ENCODE results near the gene TEX38.
A peak's percentile ranks its signal among the peaks of the same experiment; 100 is the strongest.
"Not testable (repeated sequence)": the region's sequence is repeated elsewhere in the genome, so short reads cannot be mapped to it uniquely, and the experiment has no call there.

Gene TEX38

DNA sequence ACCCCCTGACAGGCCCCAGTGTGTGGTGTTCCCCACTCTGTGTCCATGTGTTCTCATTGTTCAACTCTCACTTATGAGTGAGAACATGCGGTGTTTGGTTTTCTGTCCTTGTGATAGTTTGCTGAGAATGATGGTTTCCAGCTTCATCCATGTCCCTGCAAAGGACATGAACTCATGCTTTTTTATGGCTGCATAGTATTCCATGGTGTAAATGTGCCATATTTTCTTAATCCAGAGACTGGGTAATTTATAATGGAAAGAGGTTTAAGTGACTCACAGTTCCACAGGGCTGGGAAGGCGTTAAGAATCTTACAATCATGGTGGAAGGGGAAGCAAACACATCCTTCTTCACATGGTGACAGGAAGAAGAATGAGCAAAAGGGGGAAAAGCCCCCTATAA lies 17.0 kb upstream of the TEX38 start:
- not testable (repeated sequence) for H3K4me3 ChIP-seq (ENCODE audit: low read length in 2 of 2); H3K4me1 ChIP-seq (ENCODE audit: control insufficient read depth, insufficient read depth, low read length); H3K27ac ChIP-seq (ENCODE audit: low read length); H3K9ac ChIP-seq (ENCODE audit: low read length in 2 of 2); H3K9me3 ChIP-seq (ENCODE audit: control insufficient read depth in 2 of 2, low read length in 2 of 2); H3K27me3 ChIP-seq (ENCODE audit: control insufficient read depth in 1 of 2, insufficient read depth in 2 of 2, low read length in 2 of 2)
- H3K36me3 ChIP-seq (ENCODE audit: control insufficient read depth in 2 of 2, insufficient read depth in 2 of 2, low read length in 2 of 2), result peaks cover 29 to 36% of the 10 kb centered on the region in 2 donors

DNA sequence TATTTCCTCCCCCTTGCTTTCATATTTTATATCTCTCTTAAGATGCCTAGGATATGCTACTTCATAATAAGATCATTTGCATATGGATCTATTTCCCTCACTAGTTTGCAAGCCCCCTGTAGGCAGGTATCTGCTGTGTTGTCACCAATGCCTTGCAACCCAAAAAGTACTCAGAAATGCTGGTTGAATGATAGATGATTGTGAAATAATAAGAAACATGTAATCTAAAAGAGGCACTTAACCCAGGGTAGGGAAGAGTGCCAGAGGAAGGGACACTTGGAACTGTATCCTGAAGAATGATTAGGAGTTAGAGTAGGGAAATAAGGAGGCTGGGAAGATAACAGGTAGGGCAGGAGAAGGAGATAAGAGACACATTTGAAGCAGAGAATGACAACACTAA lies 15.8 kb upstream of the TEX38 start:
- H3K36me3 ChIP-seq (ENCODE audit: control insufficient read depth in 2 of 2, insufficient read depth in 2 of 2, low read length in 2 of 2), result peaks cover 22 to 26% of the 10 kb centered on the region in 2 donors

DNA sequence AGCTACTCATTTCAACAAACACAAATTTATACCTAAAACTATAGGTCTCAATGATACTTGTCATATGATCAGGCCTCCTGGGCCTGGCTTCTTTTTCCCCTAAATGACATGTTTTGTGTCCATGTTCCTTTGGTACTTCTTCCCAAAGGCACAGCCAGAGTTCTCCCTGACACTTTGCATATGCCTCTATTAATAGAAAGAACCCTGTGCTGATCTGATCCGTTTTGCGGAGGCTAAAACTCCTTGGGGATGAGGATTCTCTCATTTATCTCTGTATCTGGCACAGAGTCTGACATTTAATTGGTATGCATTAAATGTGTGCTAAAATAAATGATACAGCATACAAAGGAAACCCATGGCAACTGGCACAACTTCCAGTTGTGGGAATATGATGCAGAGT lies 15.0 kb upstream of the TEX38 start:
- Histone ChIP-seq H3K9ac (ENCODE audit: low read length in 2 of 2) (no peak overlapping the region), H3K36me3 (ENCODE audit: control insufficient read depth in 2 of 2, insufficient read depth in 2 of 2, low read length in 2 of 2) (peaks cover 22 to 26% of the 10 kb centered on the region in 2 donors), H3K27me3 (ENCODE audit: control insufficient read depth in 1 of 2, insufficient read depth in 2 of 2, low read length in 2 of 2) (no peaks in the 10 kb centered on the region), H3K4me1 (ENCODE audit: control insufficient read depth, insufficient read depth, low read length) (peaks cover 2% of the 10 kb centered on the region), H3K9me3 (ENCODE audit: control insufficient read depth in 2 of 2, low read length in 2 of 2) (no peaks in the 10 kb centered on the region), H3K27ac (ENCODE audit: low read length) (peak overlapping the region; percentile 2), H3K4me3 (ENCODE audit: low read length in 2 of 2) (no peak overlapping the region)

More for the DNA sequence above, 15.8 kb upstream of the TEX38 start:
- H3K9ac ChIP-seq (ENCODE audit: low read length in 2 of 2), result no peak overlapping the region
- H3K4me3 ChIP-seq (ENCODE audit: low read length in 2 of 2), result no peak overlapping the region
- H3K4me1 ChIP-seq (ENCODE audit: control insufficient read depth, insufficient read depth, low read length), result peaks cover 2% of the 10 kb centered on the region
- no peaks in the 10 kb centered on the region for H3K9me3 ChIP-seq (ENCODE audit: control insufficient read depth in 2 of 2, low read length in 2 of 2)
- no peaks in the 10 kb centered on the region for H3K27me3 ChIP-seq (ENCODE audit: control insufficient read depth in 1 of 2, insufficient read depth in 2 of 2, low read length in 2 of 2)
- H3K27ac ChIP-seq (ENCODE audit: low read length), result peak overlapping the region; percentile 13

DNA sequence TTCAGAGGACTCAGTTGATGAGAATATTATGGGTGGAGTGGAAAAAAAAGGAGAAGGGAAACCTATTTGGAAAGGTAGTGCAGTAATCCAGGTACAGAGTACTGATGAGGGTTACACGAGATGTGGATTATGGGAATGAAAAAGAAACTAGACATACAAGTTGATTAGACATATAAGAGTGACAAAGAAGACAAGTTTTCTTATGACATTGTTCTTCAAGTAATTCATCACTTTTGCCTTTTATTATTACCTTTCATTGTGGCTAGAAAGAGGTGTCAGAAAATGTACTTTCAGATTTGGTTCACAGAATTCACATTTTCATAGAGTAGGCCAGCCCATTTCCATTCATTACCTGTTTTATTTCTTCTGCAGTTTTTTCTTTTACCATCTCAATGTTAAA lies 13.9 kb upstream of the TEX38 start:
- Histone ChIP-seq H3K36me3 (ENCODE audit: control insufficient read depth in 2 of 2, insufficient read depth in 2 of 2, low read length in 2 of 2) (peaks cover 19 to 20% of the 10 kb centered on the region in 2 donors), H3K9me3 (ENCODE audit: control insufficient read depth in 2 of 2, low read length in 2 of 2) (no peaks in the 10 kb centered on the region), H3K9ac (ENCODE audit: low read length in 2 of 2) (no peak overlapping the region), H3K27ac (ENCODE audit: low read length) (no peak overlapping the region), H3K4me1 (ENCODE audit: control insufficient read depth, insufficient read depth, low read length) (peaks cover 2% of the 10 kb centered on the region), H3K4me3 (ENCODE audit: low read length in 2 of 2) (no peak overlapping the region), H3K27me3 (ENCODE audit: control insufficient read depth in 1 of 2, insufficient read depth in 2 of 2, low read length in 2 of 2) (no peaks in the 10 kb centered on the region)

DNA sequence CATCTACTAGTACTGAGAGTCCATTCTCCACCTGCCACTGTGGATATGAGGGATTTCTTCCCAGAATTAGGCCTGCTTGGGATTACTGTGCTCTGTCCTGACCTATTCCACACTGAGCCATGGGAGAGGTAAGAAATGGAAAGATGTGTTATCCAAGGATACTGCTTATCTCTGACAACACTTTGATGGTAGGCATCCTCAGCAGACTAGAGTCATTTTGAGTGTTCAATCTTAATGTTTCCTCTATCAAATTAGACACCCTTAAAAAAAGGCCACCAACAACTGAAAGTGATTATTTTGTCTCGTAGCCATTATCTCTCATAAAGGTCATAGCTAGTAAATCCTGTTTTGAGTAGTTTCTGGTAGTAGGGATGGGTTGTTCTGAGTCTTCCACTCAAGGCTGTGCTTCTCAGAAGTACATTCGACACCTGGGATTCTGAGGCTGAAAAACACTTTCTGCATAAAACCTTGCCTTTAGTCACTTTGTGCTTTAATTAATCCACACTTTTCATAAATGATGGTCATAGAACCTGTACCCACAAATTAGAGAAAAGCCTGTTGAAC lies 12.3 kb upstream of the TEX38 start:
- Histone ChIP-seq H3K9me3 (ENCODE audit: control insufficient read depth in 2 of 2, low read length in 2 of 2) (no peaks in the 10 kb centered on the region), H3K9ac (ENCODE audit: low read length in 2 of 2) (no peak overlapping the region), H3K4me1 (ENCODE audit: control insufficient read depth, insufficient read depth, low read length) (peaks cover 5% of the 10 kb centered on the region), H3K4me3 (ENCODE audit: low read length in 2 of 2) (no peak overlapping the region), H3K36me3 (ENCODE audit: control insufficient read depth in 2 of 2, insufficient read depth in 2 of 2, low read length in 2 of 2) (peaks cover 25 to 26% of the 10 kb centered on the region in 2 donors), H3K27ac (ENCODE audit: low read length) (no peak overlapping the region), H3K27me3 (ENCODE audit: control insufficient read depth in 1 of 2, insufficient read depth in 2 of 2, low read length in 2 of 2) (no peaks in the 10 kb centered on the region)

DNA sequence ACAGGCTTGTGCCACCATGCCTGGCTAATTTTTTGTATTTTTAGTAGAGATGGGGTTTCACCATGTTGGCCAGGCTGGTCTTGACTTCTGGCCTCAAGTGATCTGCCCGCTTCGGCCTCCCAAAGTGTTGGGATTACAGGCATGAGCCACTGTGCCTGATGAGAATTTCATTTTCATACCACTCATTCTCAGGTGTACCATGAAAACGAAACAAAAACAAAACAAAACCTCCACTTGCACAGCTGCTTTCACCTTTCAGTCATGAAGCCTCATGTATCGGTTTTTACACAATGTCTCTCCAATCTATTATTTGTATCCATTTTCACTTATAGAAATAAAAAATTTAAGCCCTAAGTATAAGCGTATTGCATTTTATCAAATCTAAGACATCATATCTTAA lies 11.5 kb upstream of the TEX38 start:
- H3K9me3 ChIP-seq (ENCODE audit: control insufficient read depth in 2 of 2, low read length in 2 of 2); H3K4me3 ChIP-seq (ENCODE audit: low read length in 2 of 2); H3K9ac ChIP-seq (ENCODE audit: low read length in 2 of 2); H3K4me1 ChIP-seq (ENCODE audit: control insufficient read depth, insufficient read depth, low read length); H3K27me3 ChIP-seq (ENCODE audit: control insufficient read depth in 1 of 2, insufficient read depth in 2 of 2, low read length in 2 of 2); H3K27ac ChIP-seq (ENCODE audit: low read length): not testable (repeated sequence)
- H3K36me3 ChIP-seq (ENCODE audit: control insufficient read depth in 2 of 2, insufficient read depth in 2 of 2, low read length in 2 of 2), result peaks cover 27 to 31% of the 10 kb centered on the region in 2 donors

DNA sequence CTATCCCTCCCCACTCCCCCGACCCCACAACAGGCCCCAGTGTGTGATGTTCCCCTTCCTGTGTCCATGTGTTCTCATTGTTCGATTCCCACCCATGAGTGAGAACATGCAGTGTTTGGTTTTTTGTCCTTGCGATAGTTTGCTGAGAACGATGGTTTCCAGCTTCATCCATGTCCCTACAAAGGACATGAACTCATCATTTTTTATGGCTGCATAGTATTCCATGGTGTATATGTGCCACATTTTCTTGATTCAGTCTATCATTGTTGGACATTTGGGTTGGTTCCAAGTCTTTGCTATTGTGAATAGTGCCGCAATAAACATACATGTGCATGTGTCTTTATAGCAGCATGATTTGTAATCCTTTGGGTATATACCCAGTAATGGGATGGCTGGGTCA lies 8.7 kb upstream of the TEX38 start:
- H3K4me3 ChIP-seq (ENCODE audit: low read length in 2 of 2); H3K27ac ChIP-seq (ENCODE audit: low read length); H3K27me3 ChIP-seq (ENCODE audit: control insufficient read depth in 1 of 2, insufficient read depth in 2 of 2, low read length in 2 of 2); H3K9me3 ChIP-seq (ENCODE audit: control insufficient read depth in 2 of 2, low read length in 2 of 2); H3K9ac ChIP-seq (ENCODE audit: low read length in 2 of 2): not testable (repeated sequence)
- H3K36me3 ChIP-seq (ENCODE audit: control insufficient read depth in 2 of 2, insufficient read depth in 2 of 2, low read length in 2 of 2), result peaks cover 19 to 26% of the 10 kb centered on the region in 2 donors
- H3K4me1 ChIP-seq (ENCODE audit: control insufficient read depth, insufficient read depth, low read length), result peaks cover 28% of the 10 kb centered on the region

DNA sequence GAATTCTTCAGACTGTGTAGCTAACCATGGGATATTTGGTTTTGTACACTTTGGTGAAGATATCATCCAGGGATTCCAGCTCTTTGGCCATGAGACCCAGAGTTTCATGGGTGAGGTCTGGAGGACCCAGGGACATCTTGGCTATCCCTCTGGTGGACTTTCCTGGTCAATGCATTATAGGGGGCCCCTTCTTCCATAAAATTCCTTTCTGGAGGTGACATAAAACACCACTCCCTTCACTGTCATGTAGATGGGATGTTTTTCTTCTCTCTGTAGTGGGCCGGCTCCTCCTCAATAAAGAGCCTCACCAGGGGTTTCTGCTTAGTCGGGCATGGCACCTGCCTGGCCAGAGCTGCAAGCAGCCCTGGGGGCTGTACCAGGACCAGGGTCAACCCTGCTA lies 5.7 kb upstream of the TEX38 start:
- Histone ChIP-seq H3K9ac (ENCODE audit: low read length in 2 of 2) (peak overlapping the region; percentile 29 to 74), H3K36me3 (ENCODE audit: control insufficient read depth in 2 of 2, insufficient read depth in 2 of 2, low read length in 2 of 2) (peaks cover 13 to 16% of the 10 kb centered on the region in 2 donors), H3K27ac (ENCODE audit: low read length) (no peak overlapping the region), H3K4me1 (ENCODE audit: control insufficient read depth, insufficient read depth, low read length) (peaks cover 38% of the 10 kb centered on the region), H3K4me3 (ENCODE audit: low read length in 2 of 2) (peak overlapping the region in 1 of 2 donors; percentile 96), H3K9me3 (ENCODE audit: control insufficient read depth in 2 of 2, low read length in 2 of 2) (no peaks in the 10 kb centered on the region), H3K27me3 (ENCODE audit: control insufficient read depth in 1 of 2, insufficient read depth in 2 of 2, low read length in 2 of 2) (no peaks in the 10 kb centered on the region)

DNA sequence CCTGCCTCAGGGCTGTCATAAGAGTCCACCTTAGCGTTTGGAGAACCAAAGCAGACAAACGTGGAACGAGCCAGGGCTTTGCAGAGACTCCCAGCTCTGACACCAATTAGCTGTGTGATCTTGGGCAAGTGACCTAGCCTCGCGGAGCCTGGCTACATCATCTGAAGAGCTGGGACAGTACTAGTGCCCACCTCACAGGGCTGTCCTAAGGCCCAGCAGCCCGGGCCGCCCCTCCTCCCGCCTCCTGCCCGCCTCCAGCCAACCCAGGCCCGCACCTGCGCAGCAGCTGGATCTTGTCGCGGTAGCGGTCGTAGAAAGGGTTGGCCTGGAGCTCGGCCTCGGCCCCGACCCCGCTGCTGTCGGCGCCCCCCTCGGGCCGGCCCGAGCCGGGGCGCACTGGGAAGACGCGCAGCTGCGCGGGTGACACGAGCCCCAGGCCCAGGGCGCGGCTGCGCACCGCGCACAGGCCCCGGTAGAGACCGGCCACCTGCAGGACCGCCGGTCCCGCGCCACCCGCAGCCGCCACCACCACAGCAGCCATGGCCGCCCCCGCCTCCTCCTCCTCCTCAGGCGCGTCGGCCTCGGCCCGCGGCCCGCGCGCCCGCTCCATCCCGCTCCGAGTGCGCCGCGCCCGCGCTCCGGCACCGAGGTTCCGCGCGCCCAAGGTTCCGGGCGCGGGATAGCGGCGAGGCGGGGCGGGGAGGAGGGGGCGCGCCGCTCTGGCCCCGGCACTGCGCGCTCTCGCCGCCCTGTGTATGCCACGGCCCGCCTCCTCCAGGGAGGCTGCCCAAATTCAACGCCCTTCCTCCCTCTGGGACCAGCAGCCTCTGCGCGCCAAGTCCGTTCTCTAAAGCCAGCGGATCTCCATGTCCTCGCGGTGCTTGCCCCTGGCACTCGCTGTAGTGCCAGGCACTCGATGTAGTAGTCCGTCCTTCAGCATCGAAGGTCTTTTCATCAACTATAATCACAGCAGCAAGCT lies 3.6 kb upstream of the TEX38 start, which contains the start of gene ATPAF1:
Gene ATPAF1 (minus strand): TSS at position 583 of the 979 bp plus-strand sequence. CDS start 42 bp downstream, at position 541.
- H3K36me3 ChIP-seq (ENCODE audit: control insufficient read depth in 2 of 2, insufficient read depth in 2 of 2, low read length in 2 of 2), result peaks cover 16% of the 10 kb centered on the region in 2 donors
- peaks cover 38% of the 10 kb centered on the region for H3K4me1 ChIP-seq (ENCODE audit: control insufficient read depth, insufficient read depth, low read length)
- H3K27me3 ChIP-seq (ENCODE audit: control insufficient read depth in 1 of 2, insufficient read depth in 2 of 2, low read length in 2 of 2), result no peaks in the 10 kb centered on the region
- peak within 1 kb of the TSS; percentile 92 to 96 for H3K4me3 ChIP-seq (ENCODE audit: low read length in 2 of 2)
- no peaks in the 10 kb centered on the region for H3K9me3 ChIP-seq (ENCODE audit: control insufficient read depth in 2 of 2, low read length in 2 of 2)
- peak within 1 kb of the TSS; percentile 78 to 94 for H3K9ac ChIP-seq (ENCODE audit: low read length in 2 of 2)
- peak within 1 kb of the TSS; percentile 89 for H3K27ac ChIP-seq (ENCODE audit: low read length)

DNA sequence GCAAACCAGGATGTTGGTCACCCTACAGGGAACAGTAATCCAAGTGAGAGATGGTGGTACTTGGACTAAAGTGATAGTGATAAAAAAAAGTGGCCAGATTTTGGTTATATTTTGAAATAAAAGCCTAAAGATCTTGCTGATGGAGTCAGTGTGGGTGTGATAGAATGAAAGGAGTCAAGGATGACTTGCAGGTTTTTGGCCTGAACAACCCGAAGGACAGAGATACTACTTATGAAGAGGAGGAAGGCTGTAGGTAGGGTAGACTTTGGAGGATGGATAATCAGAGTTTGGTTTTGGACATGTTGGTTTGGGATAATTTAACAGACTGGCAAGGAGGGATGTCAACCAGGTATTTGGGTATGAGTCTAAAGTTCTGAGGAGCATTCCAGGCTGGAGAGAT lies 1.5 kb upstream of the TEX38 start:
- Histone ChIP-seq H3K9ac (ENCODE audit: low read length in 2 of 2) (no peak overlapping the region), H3K27me3 (ENCODE audit: control insufficient read depth in 1 of 2, insufficient read depth in 2 of 2, low read length in 2 of 2) (no peaks in the 10 kb centered on the region), H3K27ac (ENCODE audit: low read length) (no peak overlapping the region), H3K36me3 (ENCODE audit: control insufficient read depth in 2 of 2, insufficient read depth in 2 of 2, low read length in 2 of 2) (peaks cover 6 to 8% of the 10 kb centered on the region in 2 donors), H3K4me1 (ENCODE audit: control insufficient read depth, insufficient read depth, low read length) (peaks cover 31% of the 10 kb centered on the region), H3K9me3 (ENCODE audit: control insufficient read depth in 2 of 2, low read length in 2 of 2) (no peaks in the 10 kb centered on the region), H3K4me3 (ENCODE audit: low read length in 2 of 2) (no peak overlapping the region)

DNA sequence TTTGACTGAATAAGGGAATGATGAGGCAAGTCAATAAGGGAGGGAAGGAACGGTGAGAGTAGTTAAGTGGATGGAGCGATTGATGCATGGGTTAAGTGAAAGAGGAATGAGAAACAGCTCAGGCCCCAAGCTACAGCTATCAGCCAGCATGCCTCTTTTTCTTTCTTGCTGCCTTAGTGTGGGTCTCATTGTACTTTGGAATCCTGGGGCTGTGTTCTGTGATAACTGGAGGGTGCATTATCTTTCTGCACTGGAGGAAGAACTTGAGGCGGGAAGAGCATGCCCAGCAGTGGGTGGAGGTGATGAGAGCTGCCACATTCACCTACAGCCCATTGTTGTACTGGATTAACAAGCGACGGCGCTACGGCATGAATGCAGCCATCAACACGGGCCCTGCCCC lies 1.0 kb downstream of the TEX38 start:
- Histone ChIP-seq H3K4me1 (ENCODE audit: control insufficient read depth, insufficient read depth, low read length) (peaks cover 10% of the 10 kb centered on the region), H3K9ac (ENCODE audit: low read length in 2 of 2) (no peak overlapping the region), H3K4me3 (ENCODE audit: low read length in 2 of 2) (no peak overlapping the region), H3K36me3 (ENCODE audit: control insufficient read depth in 2 of 2, insufficient read depth in 2 of 2, low read length in 2 of 2) (peaks cover 8 to 20% of the 10 kb centered on the region in 2 donors), H3K27ac (ENCODE audit: low read length) (no peak overlapping the region), H3K9me3 (ENCODE audit: control insufficient read depth in 2 of 2, low read length in 2 of 2) (no peaks in the 10 kb centered on the region), H3K27me3 (ENCODE audit: control insufficient read depth in 1 of 2, insufficient read depth in 2 of 2, low read length in 2 of 2) (no peaks in the 10 kb centered on the region)
